Vagina (tissue), 2 donors: Measurements from ENCODE around the gene TGFB1.

Experiments
- CTCF ChIP-seq, 3 experiments: fragments of 450-650 bp in 2 of 3; fragments of 200-600 bp in 1 of 3; sonication (generic) in 1 of 3; IDR thresholded peaks; one replicate each; pipeline ENCODE4 v1.5.1; 2017 to 2019; ENCODE audit warnings: antibody characterized with exemption in 3 of 3, mild to moderate bottlenecking in 2 of 3, moderate library complexity in 2 of 3
- POLR2A ChIP-seq, 2 donors: fragments of 450-650 bp; IDR thresholded peaks; one replicate each; pipeline ENCODE4 v1.6.1; 2017; ENCODE audit warnings: antibody characterized with exemption in 2 of 2, mild to moderate bottlenecking in 2 of 2, moderate library complexity in 2 of 2
- POLR2AphosphoS5 ChIP-seq, 2 donors: sonication (generic); formaldehyde crosslinking; IDR thresholded peaks; one replicate each; pipeline ENCODE4 v1.9.0; 2017; ENCODE audit warnings: antibody characterized with exemption in 2 of 2, mild to moderate bottlenecking in 2 of 2, low read depth in 1 of 2; ENCODE audit not compliant: insufficient read depth in 1 of 2

GRCh38 chr19:41399091-41399490 is 45.4 kb upstream of the TGFB1 start:
- no peak for TF ChIP-seq POLR2AphosphoS5 (IDR thresholded peaks at IDR 0.05; ENCODE audit: insufficient read depth in 1 of 2, low read depth in 1 of 2)
- no peak for TF ChIP-seq CTCF (IDR thresholded peaks at IDR 0.05)
- no peak for TF ChIP-seq POLR2A (IDR thresholded peaks at IDR 0.05)
